OCI-LY7 (cell line): Measurements from ENCODE around the gene XYLT1. TPM values are rescaled to one million over a fixed set of nuclear protein-coding genes. Genes with fewer than 3 reads are reported as not detected.

Experiments
- BruUV-seq: library from RNA; stranded (reverse); fragments of 400-500 nt; replicated peaks from 2 replicates; lab custom pipeline; 2021; lab: Mats Ljungman, UMichigan
- CTCF ChIA-PET: fragments of 300-600 bp; sonication (Branson Sonifier 250); formaldehyde crosslinking; loops from one replicate; lab custom pipeline; 2022; ENCODE audit warnings: antibody characterized with exemption; ENCODE audit not compliant: unreplicated experiment; lab: Charles Lee
- POLR2A ChIA-PET: fragments of 300-600 bp; sonication (Branson Sonifier 250); formaldehyde crosslinking; loops from one replicate; lab custom pipeline; 2022; ENCODE audit warnings: antibody characterized with exemption; lab: Charles Lee
- DNase-seq: peaks from one replicate; pipeline ENCODE4 v3.0.0-alpha.2; 2015; ENCODE audit warnings: low spot score
- H2AFZ ChIP-seq: fragments of 200-600 bp; sonication (generic), shearing (Covaris generic); 2 replicates; pipeline ENCODE4 v1.6.1; 2014; ENCODE audit warnings: mild to moderate bottlenecking, antibody characterized with exemption, low read length, moderate library complexity
- H3K27ac ChIP-seq: fragments of 200-600 bp; sonication (generic); 2 replicates; pipeline ENCODE4 v1.5.1; 2014; ENCODE audit warnings: mixed run types, low read depth, mild to moderate bottlenecking, moderate library complexity, low read length, inconsistent platforms; ENCODE audit not compliant: poor library complexity, severe bottlenecking
- H3K36me3 ChIP-seq: fragments of 200-600 bp; sonication (generic); 2 replicates; pipeline ENCODE4 v1.6.1; 2014; ENCODE audit warnings: mild to moderate bottlenecking, antibody characterized with exemption, low read length, moderate library complexity, mixed read lengths; ENCODE audit not compliant: insufficient read depth
- H3K4me1 ChIP-seq: fragments of 200-600 bp; sonication (generic); 2 replicates; pipeline ENCODE4 v1.5.1; 2014; ENCODE audit warnings: mild to moderate bottlenecking, low read length; ENCODE audit not compliant: insufficient read depth, poor library complexity, severe bottlenecking
- H3K4me2 ChIP-seq: fragments of 200-600 bp; sonication (generic); 2 replicates; pipeline ENCODE4 v1.6.1; 2014; ENCODE audit warnings: mild to moderate bottlenecking, low read length
- H3K4me3 ChIP-seq: fragments of 200-600 bp; sonication (generic); 2 replicates; pipeline ENCODE4 v1.5.1; 2014; ENCODE audit warnings: mild to moderate bottlenecking, low read depth, low read length; ENCODE audit not compliant: poor library complexity, severe bottlenecking
- H3K79me2 ChIP-seq: fragments of 200-600 bp; sonication (generic); 2 replicates; pipeline ENCODE4 v1.6.1; 2016; ENCODE audit warnings: low read depth, mild to moderate bottlenecking, low read length, moderate library complexity, mixed read lengths; ENCODE audit not compliant: insufficient read depth
- H3K9me2 ChIP-seq: fragments of 200-600 bp; sonication (generic); 2 replicates; pipeline ENCODE4 v1.6.1; 2016; ENCODE audit warnings: mild to moderate bottlenecking, low read length, mixed read lengths; ENCODE audit not compliant: insufficient read depth
- H3K9me3 ChIP-seq: fragments of 200-600 bp; sonication (generic); 2 replicates; pipeline ENCODE4 v1.6.1; 2014; ENCODE audit warnings: mild to moderate bottlenecking, mixed run types, low read length, mixed read lengths
- H4K20me1 ChIP-seq: fragments of 200-600 bp; sonication (generic); 2 replicates; pipeline ENCODE4 v1.6.1; 2014; ENCODE audit warnings: mild to moderate bottlenecking, antibody characterized with exemption, low read length, moderate library complexity, mixed read lengths; ENCODE audit not compliant: insufficient read depth
- EZH2phosphoT487 ChIP-seq: fragments of 200-600 bp; sonication (generic); IDR thresholded peaks from 2 replicates; pipeline ENCODE4 v1.6.1; 2018; ENCODE audit warnings: low read depth, borderline replicate concordance, mild to moderate bottlenecking, mixed run types, antibody characterized with exemption, low read length, moderate library complexity, mixed read lengths
- intact Hi-C: fragments of 100-400 bp; cut with micrococcal nuclease; formaldehyde crosslinking; loops from one replicate; pipeline ENCODE4 v1.10.0; 2022; ENCODE audit not compliant: unreplicated experiment
- total RNA-seq, 2 experiments: library from RNA; depleted of rRNA in 1 of 2; stranded (reverse); fragments of >200 nt in 1 of 2; shearing (Covaris generic) in 1 of 2; gene quantifications; 2 replicates each; pipeline ENCODE4 v1.2.3, GENCODE V29; 2014 to 2022
- TF ChIP-seq, protein P1 (sequence below): fragments of 200-600 bp; sonication (generic); conservative IDR thresholded peaks from 2 replicates; pipeline ENCODE4 v1.5.1; 2014; ENCODE audit warnings: mild to moderate bottlenecking, antibody characterized with exemption, low read length, moderate library complexity, mixed read lengths

XYLT1 gene
- total RNA-seq, 2 experiments from 2014 or later = 36.3 to 50.0 TPM

DNA sequence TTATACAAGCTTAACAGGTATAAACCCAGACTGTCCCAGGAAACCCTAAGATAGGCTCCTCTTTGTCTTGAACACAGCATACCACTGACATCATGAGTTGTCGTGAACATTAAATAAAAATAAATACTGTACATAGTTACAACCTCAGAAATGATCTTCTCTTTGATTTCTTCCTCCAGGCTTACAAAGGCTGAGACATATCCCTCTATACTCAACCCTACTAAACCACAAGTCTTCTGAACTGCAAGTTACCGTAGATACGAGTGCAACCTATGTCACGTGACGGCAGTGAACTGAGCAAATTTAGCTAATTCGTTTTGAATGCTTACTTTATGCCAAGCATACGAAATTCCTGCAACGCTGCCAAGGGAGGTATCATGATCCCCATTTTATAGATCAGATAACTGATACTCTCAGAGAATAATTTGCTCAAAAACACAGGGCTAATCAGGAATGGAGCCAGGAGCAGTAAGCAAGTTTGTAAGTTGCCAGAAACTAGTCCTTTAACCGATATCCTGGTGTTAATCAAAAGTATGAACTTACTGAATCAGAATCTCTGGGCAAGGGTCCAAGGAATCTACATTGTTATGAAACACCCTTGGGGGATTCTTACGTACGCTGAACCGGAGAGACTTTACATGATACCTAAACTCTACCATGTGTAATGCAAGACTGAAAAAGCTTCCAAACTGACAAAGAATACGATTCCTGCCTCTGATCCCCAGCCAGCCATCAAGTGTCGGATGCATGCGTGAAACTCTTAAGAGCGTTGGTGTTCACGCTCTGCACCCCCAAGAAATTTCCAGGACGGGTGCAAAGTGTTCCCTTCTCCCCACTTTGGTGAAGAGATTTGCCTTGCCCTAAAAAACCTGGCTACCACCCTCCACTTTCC lies 106.2 kb downstream of the XYLT1 start:
- TF ChIP-seq EZH2phosphoT487 = no peak
- TF ChIP-seq, protein P1, sequence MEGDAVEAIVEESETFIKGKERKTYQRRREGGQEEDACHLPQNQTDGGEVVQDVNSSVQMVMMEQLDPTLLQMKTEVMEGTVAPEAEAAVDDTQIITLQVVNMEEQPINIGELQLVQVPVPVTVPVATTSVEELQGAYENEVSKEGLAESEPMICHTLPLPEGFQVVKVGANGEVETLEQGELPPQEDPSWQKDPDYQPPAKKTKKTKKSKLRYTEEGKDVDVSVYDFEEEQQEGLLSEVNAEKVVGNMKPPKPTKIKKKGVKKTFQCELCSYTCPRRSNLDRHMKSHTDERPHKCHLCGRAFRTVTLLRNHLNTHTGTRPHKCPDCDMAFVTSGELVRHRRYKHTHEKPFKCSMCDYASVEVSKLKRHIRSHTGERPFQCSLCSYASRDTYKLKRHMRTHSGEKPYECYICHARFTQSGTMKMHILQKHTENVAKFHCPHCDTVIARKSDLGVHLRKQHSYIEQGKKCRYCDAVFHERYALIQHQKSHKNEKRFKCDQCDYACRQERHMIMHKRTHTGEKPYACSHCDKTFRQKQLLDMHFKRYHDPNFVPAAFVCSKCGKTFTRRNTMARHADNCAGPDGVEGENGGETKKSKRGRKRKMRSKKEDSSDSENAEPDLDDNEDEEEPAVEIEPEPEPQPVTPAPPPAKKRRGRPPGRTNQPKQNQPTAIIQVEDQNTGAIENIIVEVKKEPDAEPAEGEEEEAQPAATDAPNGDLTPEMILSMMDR = no peak
- intact Hi-C loops = loop anchor here (5.0 kb wide), 2 partner anchors 82 to 83 kb away; no protein-coding TSS in a partner anchor
- ChIA-PET CTCF (no interaction called here), POLR2A (interaction anchor here (1.1 kb wide), 1 partner anchor 18 kb away, joined by 3 read pairs; no protein-coding TSS in a partner anchor)
- peaks cover 31% of the 10 kb centered on the region; the same call in 1 of the 2 replicates for H3K79me2 ChIP-seq
- no peaks in the 10 kb centered on the region for H3K9me3 ChIP-seq
- peaks cover 11% of the 10 kb centered on the region; the same call in 1 of the 2 replicates for H3K36me3 ChIP-seq
- H3K27ac ChIP-seq = no peak overlapping the region
- H2AFZ ChIP-seq = no peak overlapping the region
- H3K9me2 ChIP-seq = no peaks in the 10 kb centered on the region
- BruUV-seq = no TSS peak
- no peak for DNase-seq
- H3K4me1 ChIP-seq = peaks cover 77% of the 10 kb centered on the region
- H3K4me3 ChIP-seq = no peak overlapping the region
- H3K4me2 ChIP-seq = 0 out of 2 replicates have a peak overlapping the region, but pooled peaks have one; percentile 4
- H4K20me1 ChIP-seq = no peaks in the 10 kb centered on the region

DNA sequence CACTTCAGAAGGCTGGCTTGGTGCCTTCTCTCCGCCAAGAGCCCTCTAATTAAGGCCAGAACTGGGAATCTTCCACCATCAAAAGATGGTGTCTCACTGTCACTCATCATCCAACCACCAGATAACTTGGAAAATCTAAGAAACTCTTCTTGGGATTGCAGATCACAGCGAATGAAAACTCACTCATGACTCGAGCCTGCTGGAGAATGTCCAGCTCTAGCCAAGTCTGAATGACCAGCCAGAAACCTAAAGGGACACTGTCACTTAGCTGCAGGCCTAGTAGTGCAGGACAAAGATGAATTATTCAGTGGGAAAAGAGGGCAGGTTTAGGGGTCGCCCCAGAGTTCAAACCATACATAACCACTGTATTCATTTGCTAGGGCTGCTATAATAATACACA lies 107.8 kb downstream of the XYLT1 start:
- H3K9me2 ChIP-seq = no peaks in the 10 kb centered on the region

More for the DNA sequence above, 107.8 kb downstream of the XYLT1 start:
- Histone ChIP-seq H3K4me1 (peaks cover 70% of the 10 kb centered on the region), H2AFZ (no peak overlapping the region), H4K20me1 (no peaks in the 10 kb centered on the region), H3K4me2 (no peak overlapping the region), H3K4me3 (no peak overlapping the region), H3K36me3 (peaks cover 11% of the 10 kb centered on the region; the same call in 1 of the 2 replicates), H3K79me2 (peaks cover 19% of the 10 kb centered on the region; the same call in 1 of the 2 replicates), H3K27ac (no peak overlapping the region), H3K9me3 (no peaks in the 10 kb centered on the region)
- TF ChIP-seq, protein P1 = no peak
- no peak for TF ChIP-seq EZH2phosphoT487
- CTCF ChIA-PET = no interaction called here
- no TSS peak for BruUV-seq
- no peak for DNase-seq
- POLR2A ChIA-PET = interaction anchor here (0.6 kb wide), 1 partner anchor 99 kb away, joined by 3 read pairs; no protein-coding TSS in a partner anchor
- intact Hi-C loops = no loop called here
